Endothelial cell of hepatic sinusoid (primary cell): Measurements from ENCODE around the gene ZSWIM3.

Experiments used
- in situ Hi-C: cut with HindIII; loops from 2 replicates; pipeline ENCODE4 v1.10.0; 2017; ENCODE audit warnings: low sequenced_read_pairs

ZSWIM3 gene

GRCh38 chr20:45859916-45860315, 2.5 kb downstream of the ZSWIM3 start:
- in situ Hi-C loops, result no loop called here

- in situ Hi-C loops, result no loop called here
Observed at GRCh38 chr20:45860560-45861220, 3.3 kb downstream of the ZSWIM3 start.

GRCh38 chr20:45861221-45862075, 4.0 kb downstream of the ZSWIM3 start:
- in situ Hi-C loops, result no loop called here

GRCh38 chr20:45863543-45864470, 6.4 kb downstream of the ZSWIM3 start:
- in situ Hi-C loops, result no loop called here

- in situ Hi-C loops, result no loop called here
Observed at GRCh38 chr20:45866454-45866853, 9.0 kb downstream of the ZSWIM3 start.

GRCh38 chr20:45867136-45867818, 9.9 kb downstream of the ZSWIM3 start:
- in situ Hi-C loops, result no loop called here

GRCh38 chr20:45867819-45868176, 10.4 kb downstream of the ZSWIM3 start:
- in situ Hi-C loops, result no loop called here

GRCh38 chr20:45872626-45873025, 15.2 kb downstream of the ZSWIM3 start:
- in situ Hi-C loops, result loop anchor here (5.0 kb wide), 1 partner anchor 60 kb away; the partner anchor contains the start of gene UBE2C

- in situ Hi-C loops, result loop anchor here (5.0 kb wide), 1 partner anchor 61 kb away; the partner anchor contains the start of gene UBE2C
Observed at GRCh38 chr20:45873409-45874103, 16.1 kb downstream of the ZSWIM3 start.

- in situ Hi-C loops, result loop anchor here (5.0 kb wide), 1 partner anchor 62 kb away; the partner anchor contains the start of gene UBE2C
Observed at GRCh38 chr20:45874104-45874481, 16.7 kb downstream of the ZSWIM3 start.

GRCh38 chr20:45874576-45874975, 17.2 kb downstream of the ZSWIM3 start:
- in situ Hi-C loops, result loop anchor here (5.0 kb wide), 1 partner anchor 62 kb away; the partner anchor contains the start of gene UBE2C

- in situ Hi-C loops, result no loop called here
Observed at GRCh38 chr20:45878076-45878761, 20.8 kb downstream of the ZSWIM3 start.

GRCh38 chr20:45880988-45881788, 23.8 kb downstream of the ZSWIM3 start, which contains the start of gene ZSWIM1:
Gene ZSWIM1, plus strand, starts transcription at chr20:45881227. Its CDS starts 1,366 bp downstream, at chr20:45882593.
- in situ Hi-C loops, result no loop called here

- in situ Hi-C loops, result no loop called here
Observed at GRCh38 chr20:45882469-45883099, 25.2 kb downstream of the ZSWIM3 start.

- in situ Hi-C loops, result no loop called here
Observed at GRCh38 chr20:45883100-45883469, 25.7 kb downstream of the ZSWIM3 start.

- in situ Hi-C loops, result no loop called here
Observed at GRCh38 chr20:45886590-45887345, 29.4 kb downstream of the ZSWIM3 start.

- in situ Hi-C loops, result no loop called here
Observed at GRCh38 chr20:45887346-45887715, 29.9 kb downstream of the ZSWIM3 start, which contains the start of gene SPATA25. Gene SPATA25, minus strand, starts transcription at chr20:45887622. Its CDS starts 32 bp downstream, at chr20:45887590.
